Embryonic facial prominence (tissue), 1 donor: ENCODE data around the gene HMOX2.

Source experiments
- DNase-seq: peaks from one replicate; pipeline ENCODE4 v3.0.0-alpha.2; 2016; ENCODE audit errors: extremely low spot score

HMOX2 gene

GRCh38 chr16:4523686-4524085, 47.5 kb downstream of the HMOX2 start:
- no peak for DNase-seq

GRCh38 chr16:4524571-4524970, 48.4 kb downstream of the HMOX2 start:
- no peak for DNase-seq

- no peak for DNase-seq
These were observed 48.9 kb downstream of the HMOX2 start for GRCh38 chr16:4525069-4525468.

DNA sequence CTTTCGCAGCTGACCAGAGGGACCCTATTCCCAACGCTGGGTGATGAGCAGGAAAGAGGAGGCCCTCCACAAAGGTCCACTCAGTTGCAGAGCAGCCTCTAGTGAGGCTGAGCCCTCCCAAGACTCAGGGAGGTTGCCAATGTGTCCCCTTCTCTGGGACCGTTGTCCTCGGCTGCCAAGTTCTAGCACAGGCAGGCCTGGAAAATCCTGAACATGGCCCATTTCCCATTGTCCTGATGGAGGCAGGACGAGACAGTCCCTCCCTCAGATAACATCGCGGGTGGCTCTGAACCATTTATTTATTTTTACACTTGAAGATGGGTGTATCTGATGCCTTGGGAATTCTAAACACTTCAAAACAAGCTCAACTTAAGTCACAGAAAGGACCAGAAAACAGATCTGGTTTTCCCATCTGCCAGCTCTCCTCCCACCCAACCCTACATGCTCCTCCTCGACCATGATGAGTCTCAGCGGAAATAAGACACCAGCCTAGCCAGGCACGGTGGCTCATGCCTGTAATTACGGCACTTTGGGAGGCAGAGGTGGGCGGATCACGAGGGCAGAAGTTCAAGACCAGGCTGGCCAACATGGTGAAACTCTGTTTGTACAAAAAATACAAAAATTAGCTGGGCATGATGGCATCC, 49.6 kb downstream of the HMOX2 start:
- DNase-seq, result no peak

DNA sequence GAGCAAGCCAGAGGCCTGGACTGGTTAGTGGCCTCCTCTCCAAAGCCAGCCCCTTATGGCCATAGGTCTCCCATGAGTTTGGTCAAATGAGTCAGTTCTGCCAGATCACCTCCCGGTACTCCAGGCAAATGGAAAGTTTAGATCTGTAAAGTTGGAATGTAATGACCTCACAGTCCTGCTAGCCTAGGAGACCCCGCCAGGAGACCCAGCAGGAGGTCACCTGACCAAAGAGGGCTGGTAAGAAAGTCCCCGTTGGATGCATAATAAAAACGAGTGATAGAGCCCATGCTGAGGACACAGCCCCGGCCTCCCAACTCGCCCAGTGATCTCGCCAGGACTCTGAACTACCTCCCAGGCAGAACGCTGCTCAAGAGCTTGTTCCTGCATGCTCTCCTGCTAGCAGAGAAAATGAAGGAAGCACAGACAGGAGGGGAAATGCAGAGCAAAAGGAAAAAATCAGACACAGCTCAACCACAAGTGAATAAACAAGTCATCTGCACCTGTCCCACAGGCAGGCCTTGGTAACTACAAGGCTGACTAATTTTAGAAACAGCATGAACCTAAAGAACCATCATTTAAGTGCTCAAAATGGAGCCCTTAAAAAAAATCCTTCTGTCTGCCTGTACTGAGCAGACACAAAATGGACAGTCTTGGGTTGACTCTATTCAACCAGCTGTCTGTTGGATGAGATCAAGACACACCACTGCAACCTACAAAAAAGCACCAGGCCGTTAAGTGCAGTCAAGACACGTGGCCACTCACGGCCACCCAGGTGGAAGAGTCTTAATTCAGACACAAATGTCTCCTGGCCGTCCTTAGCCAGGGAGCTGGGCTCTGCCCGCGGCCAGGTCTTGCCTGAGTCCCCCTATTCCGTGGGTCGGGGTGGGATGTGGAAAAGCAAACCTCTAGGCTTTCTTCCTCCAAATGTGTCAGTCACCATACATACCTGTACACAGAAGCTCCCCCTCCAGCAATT, 53.2 kb downstream of the HMOX2 start:
- no peak for DNase-seq

DNA sequence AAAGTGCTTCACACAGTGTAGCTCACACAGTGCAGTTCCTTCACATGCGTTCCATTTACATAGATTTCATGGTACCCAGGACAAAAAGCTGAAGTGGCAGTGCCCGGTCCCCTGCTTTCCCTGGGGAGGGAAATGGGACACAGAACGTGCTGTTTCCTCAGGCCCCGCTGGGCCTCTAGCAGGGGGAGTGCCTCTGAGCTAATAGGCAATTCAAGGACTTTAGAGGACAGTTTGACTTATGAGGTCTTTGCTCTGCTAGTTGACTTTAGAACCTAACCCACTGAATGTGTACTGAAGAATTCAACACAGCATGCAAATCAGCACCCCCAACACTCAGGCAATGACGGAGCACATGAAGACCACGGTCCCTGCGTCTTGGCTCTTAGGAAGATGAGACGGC, 55.6 kb downstream of the HMOX2 start:
- DNase-seq, result no peak

DNA sequence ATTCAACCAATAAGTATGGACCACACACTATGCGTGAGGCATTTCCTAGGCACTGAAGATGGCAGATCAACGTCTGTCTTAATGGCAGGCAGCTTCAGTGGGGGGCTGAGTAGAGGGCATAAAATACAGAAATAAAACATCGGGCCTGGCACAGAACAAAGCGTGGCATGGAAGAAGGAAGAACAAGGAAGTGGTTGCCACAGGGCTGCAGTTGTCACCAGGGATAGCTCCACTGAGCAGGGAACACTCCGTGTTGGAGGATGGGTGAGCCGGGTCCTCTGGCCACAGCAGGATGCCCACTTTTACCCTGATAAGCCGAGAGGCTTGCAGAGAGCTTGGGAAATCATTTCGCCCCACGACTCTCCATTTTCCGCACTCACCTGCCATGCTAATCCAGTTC, 56.0 kb downstream of the HMOX2 start:
- no peak for DNase-seq

DNA sequence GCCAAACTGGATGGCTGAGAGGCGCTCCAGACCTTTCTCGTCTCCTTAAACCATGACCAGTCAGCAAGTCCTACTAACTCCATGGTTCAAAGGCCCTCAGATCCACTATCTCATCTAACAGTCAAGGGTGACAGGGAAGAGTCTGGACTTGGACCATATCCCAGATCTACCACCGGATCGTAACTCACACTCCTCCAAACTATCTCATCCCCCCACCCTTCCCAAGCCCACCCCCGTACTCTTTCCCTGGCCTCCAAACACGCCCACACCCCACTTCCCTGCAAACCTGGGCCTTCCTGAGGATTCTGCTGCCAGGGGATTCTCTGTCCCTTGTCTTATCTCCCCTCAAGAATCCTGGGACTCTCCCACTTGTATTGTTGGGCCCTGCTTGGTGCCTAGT, 57.3 kb downstream of the HMOX2 start:
- DNase-seq, result no peak

DNA sequence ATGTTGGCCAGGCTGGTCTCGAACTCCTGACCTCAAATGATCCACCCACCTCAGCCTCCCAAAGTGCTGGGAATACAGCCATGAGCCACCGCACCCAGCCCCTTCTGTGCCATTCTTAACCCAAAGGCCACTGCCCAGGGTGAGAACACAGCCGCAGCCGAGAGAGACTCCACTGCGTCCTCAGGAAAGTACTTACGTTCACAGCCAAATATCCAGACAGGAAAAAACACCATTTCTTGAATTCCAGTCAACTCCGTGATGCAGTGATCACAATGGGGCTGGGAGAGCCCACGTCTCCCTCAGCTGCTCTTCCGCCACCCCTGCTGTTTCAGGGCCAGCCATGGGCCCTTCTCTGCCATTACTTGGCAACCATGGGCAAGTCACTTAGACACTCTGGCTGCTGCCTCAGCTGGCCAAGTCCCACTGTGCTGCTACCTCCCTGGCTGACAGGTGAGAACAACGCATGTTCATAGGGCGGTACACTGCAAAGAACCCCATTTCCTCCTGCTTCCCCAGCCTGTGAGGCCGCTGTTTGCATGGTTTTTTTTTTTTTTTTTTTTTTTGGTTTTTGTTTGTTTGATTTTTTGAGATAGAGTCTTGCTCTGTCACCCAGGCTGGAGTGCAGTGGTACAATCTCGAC, 58.1 kb downstream of the HMOX2 start:
- DNase-seq, result no peak

DNA sequence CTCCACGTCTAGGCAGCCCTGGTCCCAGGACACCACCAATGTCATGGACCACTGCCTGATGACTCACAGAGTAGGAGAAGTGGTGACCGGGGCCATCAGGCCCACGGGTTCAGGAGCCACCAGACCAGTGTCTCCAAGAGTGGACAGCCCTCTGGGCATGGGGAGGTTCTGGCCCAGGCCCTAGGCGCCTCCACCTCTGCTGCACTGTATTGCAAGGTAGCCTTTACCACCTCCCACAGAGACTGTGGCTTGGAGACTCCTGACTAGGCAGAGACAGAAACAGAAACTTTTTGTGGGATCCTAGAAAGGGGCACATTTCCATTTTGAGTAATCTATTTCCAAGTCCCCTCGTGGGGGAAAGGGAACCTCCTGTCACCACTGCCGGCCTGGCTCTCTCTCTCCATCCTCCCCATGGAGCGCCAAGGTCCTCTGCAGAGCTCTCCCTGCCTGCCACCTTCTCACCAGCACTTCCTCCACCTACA, 59.5 kb downstream of the HMOX2 start:
- no peak for DNase-seq

DNA sequence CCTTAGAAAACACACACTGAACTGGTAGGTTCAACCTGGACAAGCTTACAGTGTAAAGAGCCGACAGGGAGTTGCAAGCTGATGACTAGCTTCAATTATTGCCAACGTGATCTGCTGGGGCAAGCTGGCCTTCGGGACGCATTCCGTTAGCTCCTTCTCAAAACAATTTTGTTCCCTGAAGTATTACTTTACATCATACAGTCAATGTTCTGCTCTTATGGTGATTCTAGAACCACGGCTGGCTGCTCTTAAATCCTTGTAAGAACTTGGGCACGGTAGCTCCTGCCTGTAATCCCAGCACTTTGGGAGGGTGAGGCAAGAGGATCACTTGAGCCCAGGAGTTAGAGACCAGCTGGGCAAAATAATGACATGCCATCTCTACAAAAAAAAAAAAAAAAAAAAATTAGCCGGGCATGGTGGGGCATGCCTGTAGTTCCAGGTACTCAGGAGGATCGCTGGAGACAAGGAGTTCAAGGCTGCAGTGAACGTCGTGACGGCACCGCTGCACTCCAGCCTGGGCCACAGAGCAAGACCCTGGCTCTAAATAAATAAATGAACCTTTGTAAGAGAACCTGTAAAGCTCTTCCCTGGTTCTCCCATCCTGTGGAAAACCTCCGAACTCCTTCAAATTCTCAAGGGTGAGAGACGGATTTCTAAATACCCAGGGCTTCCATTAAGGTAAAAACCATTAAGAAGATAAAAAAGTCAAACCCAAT, 60.4 kb downstream of the HMOX2 start:
- DNase-seq, result no peak

- DNase-seq, result no peak
These were observed 61.5 kb downstream of the HMOX2 start for GRCh38 chr16:4537376-4538343.

GRCh38 chr16:4538350-4539235, 62.4 kb downstream of the HMOX2 start, which contains the start of gene CDIP1:
Gene CDIP1 (minus strand): TSS chr16:4538773. CDS start chr16:4514130, 24,643 bp downstream.
- DNase-seq, result peak; percentile 84

DNA sequence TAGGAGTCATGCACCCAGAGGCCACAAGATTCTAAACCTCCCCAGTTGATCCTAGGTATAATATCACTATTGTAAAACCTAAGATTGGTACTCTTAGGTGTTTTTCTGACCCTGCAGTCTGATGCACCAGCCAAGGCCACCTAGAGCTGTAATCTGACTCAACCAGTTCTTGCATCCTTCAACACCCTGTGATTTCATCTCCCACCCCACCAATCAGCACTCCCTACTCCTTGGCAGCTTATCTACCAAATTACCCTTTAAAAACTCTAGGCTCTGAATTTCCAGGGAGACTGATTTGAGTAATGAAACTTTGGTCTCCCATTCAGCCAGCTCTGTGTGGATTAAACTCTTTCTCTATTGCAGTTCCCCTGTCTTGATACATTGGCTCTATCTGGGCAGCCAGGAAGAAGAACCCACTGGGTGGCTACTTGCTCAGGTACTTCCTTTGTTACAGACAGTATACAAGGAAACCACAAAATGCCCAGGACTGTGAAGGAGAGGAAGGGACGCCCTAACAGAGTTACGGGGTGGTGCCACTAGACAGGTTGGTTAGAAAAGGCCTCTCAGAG, 63.6 kb downstream of the HMOX2 start:
- no peak for DNase-seq

DNA sequence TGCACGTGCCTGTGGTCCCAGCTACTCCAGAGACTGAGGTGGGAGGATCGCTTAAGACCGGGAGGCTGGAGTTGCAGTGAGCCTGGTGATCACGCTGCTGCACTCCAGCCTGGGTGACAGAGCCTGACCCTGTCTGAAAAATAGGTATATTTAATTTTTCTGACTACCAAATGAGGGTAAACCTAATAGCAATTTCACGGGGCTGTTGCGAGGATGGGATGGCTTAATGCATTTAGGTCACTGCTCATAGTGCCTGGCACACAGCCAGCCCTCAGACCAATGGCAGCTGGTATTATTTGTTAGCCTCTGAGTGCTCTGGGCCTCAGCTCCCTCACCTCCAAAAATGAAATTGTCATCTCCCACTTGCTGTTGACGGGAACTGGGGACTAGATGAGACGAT, 68.3 kb downstream of the HMOX2 start:
- no peak for DNase-seq

DNA sequence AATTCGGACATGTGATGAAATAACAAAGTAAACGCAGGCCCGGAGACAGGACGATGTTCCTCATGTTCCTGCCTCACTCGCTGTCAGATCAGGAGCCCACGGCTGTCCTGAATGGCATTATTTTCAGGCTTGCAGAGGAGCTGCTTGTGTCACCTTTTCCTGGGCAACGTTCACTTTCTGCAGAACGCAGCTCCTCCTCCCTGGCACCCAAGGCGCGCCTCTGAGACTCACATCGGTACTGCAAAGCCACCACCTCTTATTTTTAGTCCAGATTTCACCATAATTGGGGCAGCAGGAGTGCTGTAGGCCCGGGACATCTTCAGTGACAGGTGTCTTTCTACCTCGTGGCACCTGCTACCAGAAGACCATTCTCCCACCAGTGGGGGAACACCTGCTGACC, 71.9 kb downstream of the HMOX2 start:
- no peak for DNase-seq

GRCh38 chr16:4550591-4550990, 74.4 kb downstream of the HMOX2 start:
- no peak for DNase-seq

GRCh38 chr16:4552541-4552940, 76.3 kb downstream of the HMOX2 start:
- no peak for DNase-seq

- DNase-seq, result no peak
These were observed 79.9 kb downstream of the HMOX2 start, which contains the start of gene C16orf96 for GRCh38 chr16:4556112-4556511. Gene C16orf96 (plus strand): TSS chr16:4556340. CDS start chr16:4556490, 150 bp downstream.
